HG02642 (cell line): ENCODE data around the gene HLA-DRB1.
A peak's percentile ranks its signal among the peaks of the same experiment; 100 is the strongest.

Experiments used
- ATAC-seq: cut with Tn5 transposase; IDR thresholded peaks from one replicate; pipeline ENCODE4 v1.9.1; 2021; ENCODE audit warnings: mild to moderate bottlenecking; ENCODE audit not compliant: unreplicated experiment, poor library complexity

HLA-DRB1 gene

DNA sequence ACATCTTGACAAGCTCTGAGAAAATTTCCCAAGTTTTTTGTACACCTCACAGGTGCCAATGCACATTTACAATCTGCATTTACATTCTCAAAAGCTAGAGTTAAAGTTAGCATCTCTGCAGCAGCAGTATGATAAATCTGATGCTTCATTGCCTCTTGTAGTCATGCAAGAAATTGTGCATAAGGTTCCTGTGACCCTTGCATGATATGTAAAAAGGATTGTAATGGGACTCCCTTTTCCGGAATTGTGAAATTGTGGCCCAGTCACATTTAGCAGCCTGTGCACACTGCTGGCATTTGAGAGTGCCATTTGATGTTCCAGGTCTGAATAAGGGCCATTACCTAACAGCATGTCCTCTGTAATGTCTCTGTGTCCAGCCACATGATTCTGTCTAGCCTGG is 24.1 kb downstream of the HLA-DRB1 start:
- ATAC-seq: no peak

DNA sequence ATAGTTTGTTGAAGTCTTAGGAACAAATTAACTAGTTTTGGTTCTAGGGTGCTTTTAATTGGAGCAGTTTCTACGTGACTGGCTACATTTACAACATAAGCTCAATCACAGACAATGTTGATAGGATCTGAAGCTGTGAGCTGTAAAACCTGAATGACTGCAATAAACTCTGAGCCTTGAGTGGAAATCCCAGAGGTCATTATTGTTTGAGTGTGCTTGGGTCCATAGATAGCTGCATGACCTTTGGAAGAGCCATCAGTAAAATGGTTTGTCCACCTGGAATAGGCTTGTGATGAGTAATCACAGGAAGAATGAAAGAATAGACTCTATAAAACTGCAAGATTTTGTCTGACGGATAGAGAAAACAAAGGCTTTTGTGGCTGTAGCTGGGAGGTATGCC is 26.7 kb downstream of the HLA-DRB1 start:
- no peak for ATAC-seq

DNA sequence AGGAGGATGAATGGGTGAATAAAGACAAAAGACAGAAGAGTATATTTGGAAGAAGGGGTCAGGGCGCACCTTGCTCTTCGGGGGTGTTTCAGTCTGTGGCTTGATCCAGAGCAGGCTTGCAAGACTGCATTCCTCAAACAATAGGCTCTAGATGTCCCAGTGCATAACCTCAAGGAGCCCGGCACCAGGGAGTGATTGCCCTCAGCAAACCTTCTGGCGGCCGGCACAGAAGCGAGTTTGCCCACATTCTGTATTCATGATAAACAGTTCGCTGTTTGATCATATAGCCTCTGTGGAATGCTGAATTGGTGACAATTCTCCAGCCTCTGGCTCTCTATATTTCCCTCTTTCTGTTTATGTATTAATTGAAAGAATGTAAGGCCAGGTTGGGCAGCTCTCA is 29.9 kb downstream of the HLA-DRB1 start:
- ATAC-seq: no peak

DNA sequence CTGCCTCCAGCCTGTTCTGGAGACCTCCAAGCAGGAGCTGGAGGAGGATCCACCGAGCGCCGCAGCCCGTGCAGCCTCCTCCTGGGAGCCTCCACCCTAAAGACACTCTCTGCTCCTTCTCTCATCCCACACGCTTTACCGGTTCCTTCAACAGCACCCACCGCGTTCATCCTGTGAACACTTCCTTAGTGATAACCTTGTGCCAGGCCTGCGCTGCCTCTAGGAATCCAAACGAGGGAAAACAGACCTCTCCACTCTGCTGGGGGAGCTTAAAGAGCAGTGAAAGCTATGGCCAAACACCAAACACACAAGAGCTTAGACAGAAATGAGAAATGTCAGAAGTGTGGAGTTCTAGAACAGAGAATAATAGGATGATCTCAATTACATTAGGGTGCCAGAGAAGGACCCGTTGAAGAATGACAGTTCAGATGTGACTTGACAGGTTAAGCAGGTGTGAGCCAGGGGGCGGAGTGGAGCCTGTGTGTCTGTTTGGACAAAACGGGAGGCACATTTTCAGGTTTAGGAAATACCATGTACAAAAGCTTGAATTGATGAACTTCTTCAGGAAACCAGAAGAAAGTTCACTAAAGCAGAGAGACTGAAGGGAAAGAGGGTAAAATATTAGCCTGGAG is 31.1 kb downstream of the HLA-DRB1 start:
- ATAC-seq: no peak

DNA sequence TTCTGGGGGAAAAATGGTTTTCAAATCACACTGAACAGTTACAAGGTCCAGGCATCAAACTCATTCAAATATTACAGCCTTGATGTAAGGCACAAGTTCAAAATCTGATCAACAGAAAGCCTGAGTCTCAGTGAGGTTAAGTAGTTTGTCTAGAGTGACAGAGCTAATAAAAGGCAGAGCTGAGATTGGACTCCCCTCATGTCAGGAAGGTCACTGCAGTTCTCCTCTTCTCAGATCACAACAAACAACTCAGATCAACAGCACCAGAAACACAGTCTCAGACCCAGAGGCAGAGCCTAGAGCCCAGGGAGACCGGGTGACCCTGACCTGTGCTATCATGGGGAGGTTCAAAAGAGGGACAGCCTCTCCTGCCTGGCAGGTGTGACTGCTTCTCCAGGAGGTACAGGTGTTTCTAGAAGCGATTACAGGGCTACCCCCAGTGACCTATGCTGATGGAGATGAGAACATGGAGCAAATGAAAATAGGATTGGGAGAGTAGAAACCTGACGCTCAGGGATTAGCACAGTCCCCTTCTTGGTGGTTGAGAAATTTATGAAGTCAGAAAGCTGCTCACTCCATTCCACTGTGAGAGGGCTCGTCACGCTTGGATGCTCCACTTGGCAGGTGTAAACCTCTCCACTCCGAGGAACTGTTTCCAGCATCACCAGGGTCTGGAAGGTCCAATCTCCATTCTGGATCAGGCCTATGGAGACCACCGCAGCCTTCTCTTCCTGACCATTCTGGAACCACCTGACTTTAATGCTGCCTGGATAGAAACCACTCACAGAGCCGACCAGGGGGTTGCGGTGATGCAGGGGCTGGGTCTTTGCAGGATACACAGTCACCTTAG is 35.3 kb downstream of the HLA-DRB1 start:
- ATAC-seq: no peak

DNA sequence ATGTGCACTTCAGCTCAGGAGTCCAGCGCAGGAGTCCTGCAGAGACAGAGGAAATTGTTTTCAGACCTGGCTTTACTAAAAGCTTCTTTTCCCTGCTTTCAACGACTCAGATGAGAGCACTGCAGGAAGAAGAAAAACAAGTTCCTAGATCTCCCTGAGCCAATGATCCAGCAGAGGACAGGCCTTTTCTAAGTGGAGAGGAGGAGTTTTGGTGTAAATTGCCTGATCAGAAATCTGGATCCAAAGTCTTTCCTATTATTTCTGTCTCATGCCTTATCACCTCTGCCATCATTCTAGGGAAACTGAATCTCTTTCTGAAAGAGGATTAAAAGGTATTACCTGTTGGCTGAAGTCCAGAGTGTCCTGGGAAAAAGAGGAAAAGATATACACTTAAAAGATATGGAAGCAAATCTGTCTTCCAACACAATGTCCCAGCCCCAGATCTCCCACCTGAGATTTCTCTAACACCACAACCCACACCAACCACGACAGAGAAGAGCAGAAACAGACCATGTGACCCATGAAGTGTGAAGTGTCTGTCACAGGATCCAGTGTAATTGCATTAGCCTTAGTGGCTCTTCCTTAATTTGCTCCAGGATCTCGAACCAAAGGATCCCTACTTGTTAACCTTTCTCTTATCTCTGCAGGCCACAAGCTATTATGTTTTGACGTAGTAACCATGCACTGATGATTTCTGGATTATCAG is 36.5 kb downstream of the HLA-DRB1 start:
- ATAC-seq: no peak

DNA sequence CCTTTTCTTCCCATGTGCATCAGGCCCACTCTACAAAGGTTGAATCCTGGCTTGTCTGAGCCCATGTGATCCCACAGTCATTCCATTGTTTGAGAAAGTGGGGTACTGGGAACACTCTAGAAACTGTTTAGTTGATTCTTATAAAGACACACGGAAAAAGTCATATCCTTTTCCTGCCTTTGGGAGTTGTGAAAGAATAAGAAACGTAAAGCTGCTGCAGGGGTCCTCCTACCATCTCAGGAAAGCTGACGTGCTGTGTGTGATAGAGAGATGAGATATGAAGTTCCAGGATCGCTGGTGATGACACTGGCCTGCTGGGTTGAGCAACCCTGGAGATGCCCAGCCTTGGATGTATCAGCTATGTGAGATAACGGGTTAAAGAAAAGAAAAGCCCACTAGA is 38.2 kb downstream of the HLA-DRB1 start:
- no peak for ATAC-seq

DNA sequence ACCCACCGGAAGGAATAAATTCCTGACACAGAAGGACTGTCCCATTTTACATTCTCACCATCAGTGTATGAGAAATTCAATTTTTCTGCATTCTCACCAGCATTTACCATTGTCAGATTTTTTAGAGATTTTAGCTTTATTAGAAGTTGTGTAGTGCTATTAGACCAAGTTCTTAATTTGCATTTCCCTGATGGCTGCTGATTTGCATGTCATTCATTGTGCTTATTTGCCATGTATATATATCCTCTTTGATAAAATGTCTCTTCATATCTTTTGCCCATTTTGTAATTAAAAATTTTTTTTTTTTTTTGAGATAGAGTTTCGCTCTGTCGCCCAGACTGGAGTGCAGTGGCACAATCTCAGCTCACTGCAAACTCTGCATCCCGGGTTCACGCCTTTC is 49.8 kb downstream of the HLA-DRB1 start:
- ATAC-seq: no peak

DNA sequence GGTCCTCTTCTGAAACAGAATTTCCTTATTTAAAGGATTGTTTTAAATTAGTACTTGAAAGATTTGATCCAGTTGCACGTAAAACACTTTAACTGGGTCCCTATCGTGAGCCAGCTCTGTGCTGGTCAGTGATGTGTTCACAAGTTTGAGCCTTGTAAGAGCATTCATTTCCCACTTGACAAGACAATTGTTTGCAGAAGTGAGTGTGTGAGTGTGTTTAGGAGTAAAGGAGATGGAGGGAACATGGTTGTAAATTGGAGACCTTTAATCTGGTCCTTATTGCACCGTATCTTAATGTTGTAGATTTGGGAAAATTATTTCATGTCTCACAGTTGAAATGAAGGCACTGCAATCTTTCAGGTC is 59.2 kb downstream of the HLA-DRB1 start:
- peak; percentile 43 for ATAC-seq

DNA sequence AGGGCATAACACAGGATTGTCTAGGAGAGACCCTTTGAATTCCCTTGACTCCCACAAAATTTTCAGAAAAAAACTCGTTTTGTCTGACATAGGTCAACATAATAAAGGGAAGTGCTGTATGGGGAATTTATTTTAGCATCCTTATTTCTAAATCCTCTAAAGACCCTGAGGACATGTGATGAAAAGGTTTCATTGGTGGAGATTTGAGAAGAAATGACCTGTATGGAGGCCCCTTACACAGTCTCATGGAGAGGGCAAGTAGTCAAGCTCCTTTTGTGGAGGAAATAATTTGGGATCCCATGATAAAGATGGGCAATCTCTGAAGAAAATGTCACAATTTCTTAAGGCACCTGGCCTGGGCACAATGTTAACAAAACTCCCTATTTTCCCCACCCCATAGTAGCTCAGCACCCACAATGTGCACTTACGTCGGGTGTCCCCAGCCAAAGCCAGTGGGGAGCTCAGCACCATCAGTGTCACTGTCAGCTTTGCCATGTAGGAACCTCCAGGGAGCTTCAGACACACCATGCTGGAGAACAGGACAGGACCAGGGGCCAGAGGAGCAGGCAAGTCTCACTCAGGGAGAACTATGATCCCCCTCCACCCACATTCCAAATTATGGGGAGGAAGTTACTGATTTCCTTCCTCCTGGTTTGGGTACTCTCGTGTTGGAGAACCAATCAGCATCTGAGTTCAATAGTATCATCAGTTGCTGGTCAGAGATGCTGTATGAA is 59.8 kb downstream of the HLA-DRB1 start, which contains the start of gene HLA-DRB5:
Gene HLA-DRB5 (minus strand): TSS at position 591 of the 734 bp plus-strand sequence. CDS start 63 bp downstream, at position 528.
- peak; percentile 77 for ATAC-seq
